ENCODE results near the gene ORC6. TPM values are rescaled to one million over a fixed set of nuclear protein-coding genes. Genes with fewer than 3 reads are reported as not detected.

ORC6 gene
- total and polyA plus RNA-seq, 9 of the 15 experiments (the other 6 are each of a cell fraction or from before 2014, with no cell fraction given): 18.7 to 71.4 (median 47.0) TPM

DNA sequence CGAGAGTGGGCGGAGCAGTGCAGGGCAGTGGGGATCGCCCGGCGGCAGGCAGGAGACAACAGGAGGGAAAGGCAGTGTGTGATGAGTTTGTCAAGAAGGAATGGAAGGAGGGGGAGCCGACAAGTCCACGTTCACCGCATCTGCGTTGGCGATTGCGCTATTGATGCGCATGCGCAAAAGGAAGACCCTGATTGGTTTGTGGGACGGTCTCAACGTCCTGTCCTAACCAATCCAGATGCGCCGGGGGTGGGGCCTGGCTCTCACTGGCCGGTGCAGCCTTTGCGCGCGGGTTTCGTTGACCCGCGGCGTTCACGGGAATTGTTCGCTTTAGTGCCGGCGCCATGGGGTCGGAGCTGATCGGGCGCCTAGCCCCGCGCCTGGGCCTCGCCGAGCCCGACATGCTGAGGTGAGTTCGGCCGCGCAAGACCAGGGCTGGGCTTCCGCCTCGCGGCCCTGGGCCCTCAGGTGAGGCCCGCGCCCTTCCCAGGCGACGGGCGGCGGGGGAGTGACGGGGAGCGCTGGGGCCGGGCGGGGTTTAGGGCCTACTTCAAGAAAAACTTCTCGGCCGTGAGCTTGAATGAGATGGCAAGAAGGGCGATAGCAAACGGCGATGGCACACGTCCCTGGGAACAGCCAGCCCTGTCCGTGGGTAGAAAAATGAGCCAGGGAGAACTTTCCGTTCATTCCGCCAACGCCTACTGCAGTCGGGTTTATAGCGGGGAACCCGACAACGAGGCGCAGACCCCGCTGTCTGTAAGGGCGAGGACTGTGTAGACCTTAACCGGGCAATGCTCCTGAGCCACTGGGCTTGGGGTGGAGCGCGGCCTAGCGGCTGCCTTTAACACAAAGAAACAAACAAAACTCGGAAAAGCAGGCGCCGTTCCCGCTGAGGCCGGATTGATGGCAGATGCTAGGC, at the start of gene ORC6 (continued):
- TF ChIP-seq ZNF507 (tag; conservative IDR thresholded peaks at IDR 0.05): no peak
- no peak for TF ChIP-seq WHSC1 (IDR thresholded peaks at IDR 0.05; ENCODE audit: low read length)
- TF ChIP-seq, protein P1, sequence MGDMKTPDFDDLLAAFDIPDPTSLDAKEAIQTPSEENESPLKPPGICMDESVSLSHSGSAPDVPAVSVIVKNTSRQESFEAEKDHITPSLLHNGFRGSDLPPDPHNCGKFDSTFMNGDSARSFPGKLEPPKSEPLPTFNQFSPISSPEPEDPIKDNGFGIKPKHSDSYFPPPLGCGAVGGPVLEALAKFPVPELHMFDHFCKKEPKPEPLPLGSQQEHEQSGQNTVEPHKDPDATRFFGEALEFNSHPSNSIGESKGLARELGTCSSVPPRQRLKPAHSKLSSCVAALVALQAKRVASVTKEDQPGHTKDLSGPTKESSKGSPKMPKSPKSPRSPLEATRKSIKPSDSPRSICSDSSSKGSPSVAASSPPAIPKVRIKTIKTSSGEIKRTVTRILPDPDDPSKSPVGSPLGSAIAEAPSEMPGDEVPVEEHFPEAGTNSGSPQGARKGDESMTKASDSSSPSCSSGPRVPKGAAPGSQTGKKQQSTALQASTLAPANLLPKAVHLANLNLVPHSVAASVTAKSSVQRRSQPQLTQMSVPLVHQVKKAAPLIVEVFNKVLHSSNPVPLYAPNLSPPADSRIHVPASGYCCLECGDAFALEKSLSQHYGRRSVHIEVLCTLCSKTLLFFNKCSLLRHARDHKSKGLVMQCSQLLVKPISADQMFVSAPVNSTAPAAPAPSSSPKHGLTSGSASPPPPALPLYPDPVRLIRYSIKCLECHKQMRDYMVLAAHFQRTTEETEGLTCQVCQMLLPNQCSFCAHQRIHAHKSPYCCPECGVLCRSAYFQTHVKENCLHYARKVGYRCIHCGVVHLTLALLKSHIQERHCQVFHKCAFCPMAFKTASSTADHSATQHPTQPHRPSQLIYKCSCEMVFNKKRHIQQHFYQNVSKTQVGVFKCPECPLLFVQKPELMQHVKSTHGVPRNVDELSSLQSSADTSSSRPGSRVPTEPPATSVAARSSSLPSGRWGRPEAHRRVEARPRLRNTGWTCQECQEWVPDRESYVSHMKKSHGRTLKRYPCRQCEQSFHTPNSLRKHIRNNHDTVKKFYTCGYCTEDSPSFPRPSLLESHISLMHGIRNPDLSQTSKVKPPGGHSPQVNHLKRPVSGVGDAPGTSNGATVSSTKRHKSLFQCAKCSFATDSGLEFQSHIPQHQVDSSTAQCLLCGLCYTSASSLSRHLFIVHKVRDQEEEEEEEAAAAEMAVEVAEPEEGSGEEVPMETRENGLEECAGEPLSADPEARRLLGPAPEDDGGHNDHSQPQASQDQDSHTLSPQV (IDR thresholded peaks at IDR 0.05): no peak
- no peak for TF ChIP-seq KDM2B (CRISPR knock-in tag; IDR thresholded peaks at IDR 0.05)
- no peak for TF ChIP-seq SREBF2 (CRISPR knock-in tag; IDR thresholded peaks at IDR 0.05)
- TF ChIP-seq, protein P2, sequence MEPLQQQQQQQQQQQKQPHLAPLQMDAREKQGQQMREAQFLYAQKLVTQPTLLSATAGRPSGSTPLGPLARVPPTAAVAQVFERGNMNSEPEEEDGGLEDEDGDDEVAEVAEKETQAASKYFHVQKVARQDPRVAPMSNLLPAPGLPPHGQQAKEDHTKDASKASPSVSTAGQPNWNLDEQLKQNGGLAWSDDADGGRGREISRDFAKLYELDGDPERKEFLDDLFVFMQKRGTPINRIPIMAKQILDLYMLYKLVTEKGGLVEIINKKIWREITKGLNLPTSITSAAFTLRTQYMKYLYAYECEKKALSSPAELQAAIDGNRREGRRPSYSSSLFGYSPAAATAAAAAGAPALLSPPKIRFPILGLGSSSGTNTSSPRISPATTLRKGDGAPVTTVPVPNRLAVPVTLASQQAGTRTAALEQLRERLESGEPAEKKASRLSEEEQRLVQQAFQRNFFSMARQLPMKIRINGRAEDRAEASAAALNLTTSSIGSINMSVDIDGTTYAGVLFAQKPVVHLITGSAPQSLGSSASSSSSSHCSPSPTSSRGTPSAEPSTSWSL (CRISPR knock-in tag; IDR thresholded peaks at IDR 0.05; ENCODE audit: borderline replicate concordance): no peak
- TF ChIP-seq ZKSCAN1 (IDR thresholded peaks at IDR 0.05; ENCODE audit: low read depth, low read length): no peak
- peak; percentile 23; the same call in 1 of the 2 replicates for TF ChIP-seq SREBF1 (IDR thresholded peaks at IDR 0.05; ENCODE audit: borderline replicate concordance, low read depth, low read length)
- TF ChIP-seq PCBP1 (IDR thresholded peaks at IDR 0.05; ENCODE audit: low read depth, low read length, poor library complexity, severe bottlenecking): no peak
- TF ChIP-seq ZNF57 (CRISPR knock-in tag; IDR thresholded peaks at IDR 0.05): no peak
- TF ChIP-seq, protein P3, sequence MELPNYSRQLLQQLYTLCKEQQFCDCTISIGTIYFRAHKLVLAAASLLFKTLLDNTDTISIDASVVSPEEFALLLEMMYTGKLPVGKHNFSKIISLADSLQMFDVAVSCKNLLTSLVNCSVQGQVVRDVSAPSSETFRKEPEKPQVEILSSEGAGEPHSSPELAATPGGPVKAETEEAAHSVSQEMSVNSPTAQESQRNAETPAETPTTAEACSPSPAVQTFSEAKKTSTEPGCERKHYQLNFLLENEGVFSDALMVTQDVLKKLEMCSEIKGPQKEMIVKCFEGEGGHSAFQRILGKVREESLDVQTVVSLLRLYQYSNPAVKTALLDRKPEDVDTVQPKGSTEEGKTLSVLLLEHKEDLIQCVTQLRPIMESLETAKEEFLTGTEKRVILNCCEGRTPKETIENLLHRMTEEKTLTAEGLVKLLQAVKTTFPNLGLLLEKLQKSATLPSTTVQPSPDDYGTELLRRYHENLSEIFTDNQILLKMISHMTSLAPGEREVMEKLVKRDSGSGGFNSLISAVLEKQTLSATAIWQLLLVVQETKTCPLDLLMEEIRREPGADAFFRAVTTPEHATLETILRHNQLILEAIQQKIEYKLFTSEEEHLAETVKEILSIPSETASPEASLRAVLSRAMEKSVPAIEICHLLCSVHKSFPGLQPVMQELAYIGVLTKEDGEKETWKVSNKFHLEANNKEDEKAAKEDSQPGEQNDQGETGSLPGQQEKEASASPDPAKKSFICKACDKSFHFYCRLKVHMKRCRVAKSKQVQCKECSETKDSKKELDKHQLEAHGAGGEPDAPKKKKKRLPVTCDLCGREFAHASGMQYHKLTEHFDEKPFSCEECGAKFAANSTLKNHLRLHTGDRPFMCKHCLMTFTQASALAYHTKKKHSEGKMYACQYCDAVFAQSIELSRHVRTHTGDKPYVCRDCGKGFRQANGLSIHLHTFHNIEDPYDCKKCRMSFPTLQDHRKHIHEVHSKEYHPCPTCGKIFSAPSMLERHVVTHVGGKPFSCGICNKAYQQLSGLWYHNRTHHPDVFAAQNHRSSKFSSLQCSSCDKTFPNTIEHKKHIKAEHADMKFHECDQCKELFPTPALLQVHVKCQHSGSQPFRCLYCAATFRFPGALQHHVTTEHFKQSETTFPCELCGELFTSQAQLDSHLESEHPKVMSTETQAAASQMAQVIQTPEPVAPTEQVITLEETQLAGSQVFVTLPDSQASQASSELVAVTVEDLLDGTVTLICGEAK (IDR thresholded peaks at IDR 0.05): no peak
- TF ChIP-seq, protein P3 (CRISPR knock-in tag; IDR thresholded peaks at IDR 0.05): no peak
